OCI-LY3 (cell line): ENCODE results near the gene RAD51B.

Experiments
- H2AFZ ChIP-seq: fragments of 200-600, 300-600 bp; shearing (Covaris generic); 2 replicates; pipeline ENCODE4 v1.6.0; 2014; ENCODE audit warnings: antibody characterized with exemption, low read depth, low read length
- H3K27ac ChIP-seq: fragments of 200-600, 300-600 bp; sonication (generic); 2 replicates; pipeline ENCODE4 v1.5.1; 2014; ENCODE audit warnings: mild to moderate bottlenecking, low read length, moderate library complexity, mixed read lengths
- H3K27me3 ChIP-seq: fragments of 200-600, 300-600 bp; sonication (generic); 2 replicates; pipeline ENCODE4 v1.6.1; 2014; ENCODE audit warnings: low read depth, low read length, mixed read lengths
- H3K36me3 ChIP-seq: fragments of 200-600, 300-600 bp; sonication (generic); replicated peaks from 2 replicates; pipeline ENCODE3; 2014; ENCODE audit warnings: low read depth, low read length, mixed read lengths
- H3K4me1 ChIP-seq: fragments of 300-600, 200-600 bp; sonication (generic); 2 replicates; pipeline ENCODE4 v1.6.1; 2014; ENCODE audit warnings: low read length, mixed read lengths
- H3K4me2 ChIP-seq: fragments of 200-600, 300-600 bp; sonication (generic); 2 replicates; pipeline ENCODE4 v1.6.1; 2014; ENCODE audit warnings: low read length, mixed read lengths
- H3K4me3 ChIP-seq: fragments of 300-600, 200-600 bp; sonication (generic); 2 replicates; pipeline ENCODE4 v1.5.1; 2014; ENCODE audit warnings: antibody characterized with exemption, mild to moderate bottlenecking, low read length, moderate library complexity
- H3K79me2 ChIP-seq: fragments of 300-600, 200-600 bp; shearing (Covaris generic); 2 replicates; pipeline ENCODE4 v1.6.1; 2014; ENCODE audit warnings: mild to moderate bottlenecking, low read length, mixed read lengths
- H3K9ac ChIP-seq: fragments of 300-600, 200-600 bp; shearing (Covaris generic); 2 replicates; pipeline ENCODE4 v1.6.0; 2014; ENCODE audit warnings: mild to moderate bottlenecking, low read length, moderate library complexity
- H3K9me3 ChIP-seq: fragments of 200-600, 300-600 bp; shearing (Covaris generic); 2 replicates; pipeline ENCODE4 v1.6.1; 2014; ENCODE audit warnings: low read length, mixed read lengths; ENCODE audit not compliant: insufficient read depth
- H4K20me1 ChIP-seq: fragments of 200-600, 300-600 bp; sonication (generic); 2 replicates; pipeline ENCODE4 v1.6.1; 2016; ENCODE audit warnings: low read length, mixed read lengths; ENCODE audit not compliant: insufficient read depth
- CTCF ChIP-seq: fragments of 200-600, 300-600 bp; sonication (generic); IDR thresholded peaks from 2 replicates; pipeline ENCODE4 v1.5.1; 2014; ENCODE audit warnings: antibody characterized with exemption, low read length, low read depth
- EZH2phosphoT487 ChIP-seq: fragments of 200-600 bp; shearing (Covaris generic); IDR thresholded peaks from 2 replicates; pipeline ENCODE4 v1.6.1; 2018; ENCODE audit warnings: antibody characterized with exemption, mixed run types, low read depth

The RAD51B gene

GRCh38 chr14:68469208-68469713 is 649.7 kb downstream of the RAD51B start:
- Histone ChIP-seq H3K36me3 (no peaks in the 10 kb centered on the region), H3K4me2 (no peak overlapping the region), H3K27me3 (no peaks in the 10 kb centered on the region), H4K20me1 (no peaks in the 10 kb centered on the region), H3K9me3 (no peaks in the 10 kb centered on the region), H2AFZ (no peak overlapping the region), H3K9ac (no peak overlapping the region), H3K27ac (no peak overlapping the region), H3K79me2 (no peaks in the 10 kb centered on the region), H3K4me3 (no peak overlapping the region), H3K4me1 (peaks cover 53% of the 10 kb centered on the region)
- TF ChIP-seq CTCF = no peak
- TF ChIP-seq EZH2phosphoT487 = no peak

GRCh38 chr14:68470361-68470760 is 650.8 kb downstream of the RAD51B start:
- TF ChIP-seq CTCF = no peak
- no peak for TF ChIP-seq EZH2phosphoT487
- Histone ChIP-seq H3K9me3 (no peaks in the 10 kb centered on the region), H3K9ac (no peak overlapping the region), H3K79me2 (no peaks in the 10 kb centered on the region), H3K27ac (no peak overlapping the region), H3K36me3 (no peaks in the 10 kb centered on the region), H4K20me1 (no peaks in the 10 kb centered on the region), H3K4me1 (peaks cover 53% of the 10 kb centered on the region), H3K4me3 (no peak overlapping the region), H3K27me3 (no peaks in the 10 kb centered on the region), H3K4me2 (no peak overlapping the region), H2AFZ (no peak overlapping the region)

- H3K79me2 ChIP-seq = no peaks in the 10 kb centered on the region
- TF ChIP-seq EZH2phosphoT487 (no peak), CTCF (no peak)
- H4K20me1 ChIP-seq = no peaks in the 10 kb centered on the region
- H3K4me1 ChIP-seq = peaks cover 61% of the 10 kb centered on the region
- peak overlapping the region; percentile 60 for H3K4me2 ChIP-seq
- H3K36me3 ChIP-seq = no peaks in the 10 kb centered on the region
- no peak overlapping the region for H2AFZ ChIP-seq
- peak overlapping the region; percentile 37; the same call in 1 of the 2 replicates for H3K9ac ChIP-seq
- peak overlapping the region; percentile 57 for H3K27ac ChIP-seq
- H3K4me3 ChIP-seq = peak overlapping the region; percentile 40
- H3K9me3 ChIP-seq = no peaks in the 10 kb centered on the region
- H3K27me3 ChIP-seq = no peaks in the 10 kb centered on the region
These were observed 651.7 kb downstream of the RAD51B start for GRCh38 chr14:68471029-68471963.

- no peaks in the 10 kb centered on the region for H3K79me2 ChIP-seq
- H3K9me3 ChIP-seq = no peaks in the 10 kb centered on the region
- no peak overlapping the region for H2AFZ ChIP-seq
- H3K27me3 ChIP-seq = no peaks in the 10 kb centered on the region
- peaks cover 68% of the 10 kb centered on the region for H3K4me1 ChIP-seq
- no peaks in the 10 kb centered on the region for H4K20me1 ChIP-seq
- peak overlapping the region; percentile 37; the same call in 1 of the 2 replicates for H3K9ac ChIP-seq
- no peaks in the 10 kb centered on the region for H3K36me3 ChIP-seq
- H3K4me2 ChIP-seq = peak overlapping the region; percentile 60
- peak overlapping the region; percentile 57 for H3K27ac ChIP-seq
- peak overlapping the region; percentile 9 for H3K4me3 ChIP-seq
- TF ChIP-seq EZH2phosphoT487 = no peak
- no peak for TF ChIP-seq CTCF
These were observed 652.5 kb downstream of the RAD51B start for GRCh38 chr14:68471964-68472508.
